A549 (cell line): ENCODE data around the gene SKIL.

Source experiments
- CEBPB ChIP-seq, 2 experiments: fragments of >200 bp in 1 of 2; sonication (Bioruptor Twin) in 1 of 2; formaldehyde crosslinking in 1 of 2; IDR thresholded peaks; 2 replicates each; pipeline ENCODE4 v1.6.1; 2012 to 2016
- EP300 ChIP-seq, 2 experiments: fragments of >200 bp; sonication (Bioruptor Twin); formaldehyde crosslinking; IDR thresholded peaks; 2 replicates in 1 of 2; 3 replicates in 1 of 2; pipeline ENCODE4 v1.6.1; 2016 to 2017
- MYC ChIP-seq: IDR thresholded peaks from 2 replicates; pipeline ENCODE4 v1.6.1; 2012; ENCODE audit warnings: mild to moderate bottlenecking, inconsistent platforms, low read length, improper control_type of control experiment, borderline replicate concordance
- POLR2A ChIP-seq: IDR thresholded peaks from 2 replicates; pipeline ENCODE4 v1.6.1; 2012; ENCODE audit warnings: mild to moderate bottlenecking, low read length
- RAD21 ChIP-seq, 2 experiments: fragments of >200 bp in 1 of 2; sonication (Bioruptor Twin) in 1 of 2; formaldehyde crosslinking in 1 of 2; IDR thresholded peaks in 1 of 2; conservative IDR thresholded peaks in 1 of 2; 2 replicates in 1 of 2; 3 replicates in 1 of 2; pipeline ENCODE4 v1.6.1; 2012 to 2018; ENCODE audit warnings: inconsistent platforms in 1 of 2
- RARB ChIP-seq: fragments of 250-450 bp; sonication (Bioruptor Pico); IDR thresholded peaks from 2 replicates; pipeline ENCODE4 v1.8.0; 2021; ENCODE audit warnings: mild to moderate bottlenecking, moderate library complexity
- SREBF2 ChIP-seq: fragments of 450-650 bp; IDR thresholded peaks from 2 replicates; pipeline ENCODE4 v1.6.1; 2014; ENCODE audit warnings: mild to moderate bottlenecking, moderate library complexity
- TF ChIP-seq, protein P1 (sequence below): fragments of >200 bp; sonication (Bioruptor Twin); formaldehyde crosslinking; IDR thresholded peaks from 3 replicates; pipeline ENCODE4 v1.5.1; 2016

- no peak for TF ChIP-seq EP300 (IDR thresholded peaks at IDR 0.05)
- no peak for TF ChIP-seq POLR2A
- TF ChIP-seq, protein P1, sequence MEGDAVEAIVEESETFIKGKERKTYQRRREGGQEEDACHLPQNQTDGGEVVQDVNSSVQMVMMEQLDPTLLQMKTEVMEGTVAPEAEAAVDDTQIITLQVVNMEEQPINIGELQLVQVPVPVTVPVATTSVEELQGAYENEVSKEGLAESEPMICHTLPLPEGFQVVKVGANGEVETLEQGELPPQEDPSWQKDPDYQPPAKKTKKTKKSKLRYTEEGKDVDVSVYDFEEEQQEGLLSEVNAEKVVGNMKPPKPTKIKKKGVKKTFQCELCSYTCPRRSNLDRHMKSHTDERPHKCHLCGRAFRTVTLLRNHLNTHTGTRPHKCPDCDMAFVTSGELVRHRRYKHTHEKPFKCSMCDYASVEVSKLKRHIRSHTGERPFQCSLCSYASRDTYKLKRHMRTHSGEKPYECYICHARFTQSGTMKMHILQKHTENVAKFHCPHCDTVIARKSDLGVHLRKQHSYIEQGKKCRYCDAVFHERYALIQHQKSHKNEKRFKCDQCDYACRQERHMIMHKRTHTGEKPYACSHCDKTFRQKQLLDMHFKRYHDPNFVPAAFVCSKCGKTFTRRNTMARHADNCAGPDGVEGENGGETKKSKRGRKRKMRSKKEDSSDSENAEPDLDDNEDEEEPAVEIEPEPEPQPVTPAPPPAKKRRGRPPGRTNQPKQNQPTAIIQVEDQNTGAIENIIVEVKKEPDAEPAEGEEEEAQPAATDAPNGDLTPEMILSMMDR, result no peak
- TF ChIP-seq RAD21 (conservative IDR thresholded peaks at IDR 0.05 in 1 of 2, IDR thresholded peaks at IDR 0.05 in 1 of 2), result no peak
- TF ChIP-seq SREBF2, result no peak
- TF ChIP-seq MYC, result no peak
- TF ChIP-seq CEBPB (IDR thresholded peaks at IDR 0.05), result no peak
- TF ChIP-seq RARB (CRISPR knock-in tag), result no peak
Observed at GRCh38 chr3:170338690-170339340, 18.7 kb upstream of the SKIL start.
